ENCODE data around the gene ADGB. TPM values are rescaled to one million over a fixed set of nuclear protein-coding genes. Genes with fewer than 3 reads are reported as not detected.

ADGB gene
- total and polyA plus RNA-seq, 4 donors, result 0.23 TPM; not detected in 3

DNA sequence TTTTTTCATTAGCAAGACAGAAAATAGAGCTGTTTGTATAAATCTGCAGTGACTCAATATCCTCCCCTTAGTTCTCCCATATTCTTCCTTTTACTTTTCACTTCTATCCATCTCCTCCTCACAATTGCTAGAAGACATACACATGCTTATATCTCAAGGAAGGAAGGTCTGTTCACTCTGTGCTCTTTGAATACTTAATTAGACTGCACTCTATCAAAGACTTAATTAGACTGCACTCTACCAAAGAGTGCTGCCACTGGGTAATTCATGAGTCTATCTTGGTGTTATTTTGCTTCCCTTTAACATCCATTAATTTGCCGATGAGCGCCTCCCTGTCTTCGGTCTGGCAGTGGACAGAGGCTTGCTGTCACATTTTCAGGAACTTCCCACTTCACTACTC is 241.9 kb downstream of the ADGB start:
- Histone ChIP-seq H3K27me3 (ENCODE audit: control insufficient read depth in 4 of 4, insufficient read depth in 4 of 4, low read length in 3 of 4) (no peaks in the 10 kb centered on the region), H3K4me1 (ENCODE audit: control insufficient read depth in 4 of 4, insufficient read depth in 4 of 4, low read length in 3 of 4) (no peaks in the 10 kb centered on the region), H3K9me3 (ENCODE audit: control insufficient read depth in 4 of 4, low read length in 3 of 4) (no peaks in the 10 kb centered on the region), H3K9ac (ENCODE audit: low read depth in 1 of 2, low read length in 2 of 2) (no peak overlapping the region), H3K4me3 (ENCODE audit: low read depth in 1 of 3, low read length in 3 of 3) (no peak overlapping the region), H3K36me3 (ENCODE audit: control insufficient read depth in 4 of 4, insufficient read depth in 3 of 4, low read depth in 1 of 4, low read length in 3 of 4) (no peaks in the 10 kb centered on the region), H3K27ac (ENCODE audit: low read depth in 1 of 2, low read length in 2 of 2) (no peak overlapping the region)
- DNase-seq (ENCODE audit: low spot score), result no peak
- TF ChIP-seq HNF4A (conservative IDR thresholded peaks at IDR 0.05) (no peak), FOXA1 (IDR thresholded peaks at IDR 0.05) (no peak), ATF3 (IDR thresholded peaks at IDR 0.05) (no peak), NR2F2 (IDR thresholded peaks at IDR 0.05) (no peak), RXRA (IDR thresholded peaks at IDR 0.05) (no peak), CTCF (IDR thresholded peaks at IDR 0.05; ENCODE audit: low read depth, low read length, missing input control) (no peak), YY1 (IDR thresholded peaks at IDR 0.05) (no peak), EGR1 (IDR thresholded peaks at IDR 0.05; ENCODE audit: low read depth in 2 of 2) (no peak), FOXA2 (IDR thresholded peaks at IDR 0.05) (no peak)
- 95% methylated on average over 3 of the region's 3 CpGs for WGBS

GRCh38 chr6:146847426-146847825 is 248.7 kb downstream of the ADGB start:
- Histone ChIP-seq H3K4me3 (ENCODE audit: low read depth in 1 of 3, low read length in 3 of 3) (no peak overlapping the region), H3K9me3 (ENCODE audit: control insufficient read depth in 4 of 4, low read length in 3 of 4) (no peaks in the 10 kb centered on the region), H3K4me1 (ENCODE audit: control insufficient read depth in 4 of 4, insufficient read depth in 4 of 4, low read length in 3 of 4) (no peaks in the 10 kb centered on the region), H3K9ac (ENCODE audit: low read depth in 1 of 2, low read length in 2 of 2) (no peak overlapping the region), H3K27ac (ENCODE audit: low read depth in 1 of 2, low read length in 2 of 2) (no peak overlapping the region), H3K36me3 (ENCODE audit: control insufficient read depth in 4 of 4, insufficient read depth in 3 of 4, low read depth in 1 of 4, low read length in 3 of 4) (no peaks in the 10 kb centered on the region), H3K27me3 (ENCODE audit: control insufficient read depth in 4 of 4, insufficient read depth in 4 of 4, low read length in 3 of 4) (no peaks in the 10 kb centered on the region)
- WGBS, result 36% methylated on average over 1 of the region's 1 CpG
- no peak for TF ChIP-seq ATF3 (IDR thresholded peaks at IDR 0.05)
- no peak for TF ChIP-seq EGR1 (IDR thresholded peaks at IDR 0.05; ENCODE audit: low read depth in 2 of 2)
- no peak for TF ChIP-seq NR2F2 (IDR thresholded peaks at IDR 0.05)
- no peak for TF ChIP-seq FOXA2 (IDR thresholded peaks at IDR 0.05)
- TF ChIP-seq JUND (IDR thresholded peaks at IDR 0.05), result no peak
- no peak for TF ChIP-seq HNF4G (IDR thresholded peaks at IDR 0.05)
- TF ChIP-seq SP1 (IDR thresholded peaks at IDR 0.05), result no peak
- no peak for TF ChIP-seq YY1 (IDR thresholded peaks at IDR 0.05)
- no peak for TF ChIP-seq FOXA1 (IDR thresholded peaks at IDR 0.05)
- TF ChIP-seq, protein P1, sequence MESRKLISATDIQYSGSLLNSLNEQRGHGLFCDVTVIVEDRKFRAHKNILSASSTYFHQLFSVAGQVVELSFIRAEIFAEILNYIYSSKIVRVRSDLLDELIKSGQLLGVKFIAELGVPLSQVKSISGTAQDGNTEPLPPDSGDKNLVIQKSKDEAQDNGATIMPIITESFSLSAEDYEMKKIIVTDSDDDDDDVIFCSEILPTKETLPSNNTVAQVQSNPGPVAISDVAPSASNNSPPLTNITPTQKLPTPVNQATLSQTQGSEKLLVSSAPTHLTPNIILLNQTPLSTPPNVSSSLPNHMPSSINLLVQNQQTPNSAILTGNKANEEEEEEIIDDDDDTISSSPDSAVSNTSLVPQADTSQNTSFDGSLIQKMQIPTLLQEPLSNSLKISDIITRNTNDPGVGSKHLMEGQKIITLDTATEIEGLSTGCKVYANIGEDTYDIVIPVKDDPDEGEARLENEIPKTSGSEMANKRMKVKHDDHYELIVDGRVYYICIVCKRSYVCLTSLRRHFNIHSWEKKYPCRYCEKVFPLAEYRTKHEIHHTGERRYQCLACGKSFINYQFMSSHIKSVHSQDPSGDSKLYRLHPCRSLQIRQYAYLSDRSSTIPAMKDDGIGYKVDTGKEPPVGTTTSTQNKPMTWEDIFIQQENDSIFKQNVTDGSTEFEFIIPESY (IDR thresholded peaks at IDR 0.05), result no peak
- TF ChIP-seq GABPA (IDR thresholded peaks at IDR 0.05 in 1 of 2, conservative IDR thresholded peaks at IDR 0.05 in 1 of 2), result no peak
- TF ChIP-seq MAX (IDR thresholded peaks at IDR 0.05), result no peak
- TF ChIP-seq HNF4A (conservative IDR thresholded peaks at IDR 0.05), result no peak
- no peak for TF ChIP-seq TAF1 (conservative IDR thresholded peaks at IDR 0.05)
- no peak for TF ChIP-seq RAD21 (IDR thresholded peaks at IDR 0.05)
- TF ChIP-seq CTCF (IDR thresholded peaks at IDR 0.05; ENCODE audit: low read depth, low read length, missing input control), result no peak
- TF ChIP-seq, protein P2, sequence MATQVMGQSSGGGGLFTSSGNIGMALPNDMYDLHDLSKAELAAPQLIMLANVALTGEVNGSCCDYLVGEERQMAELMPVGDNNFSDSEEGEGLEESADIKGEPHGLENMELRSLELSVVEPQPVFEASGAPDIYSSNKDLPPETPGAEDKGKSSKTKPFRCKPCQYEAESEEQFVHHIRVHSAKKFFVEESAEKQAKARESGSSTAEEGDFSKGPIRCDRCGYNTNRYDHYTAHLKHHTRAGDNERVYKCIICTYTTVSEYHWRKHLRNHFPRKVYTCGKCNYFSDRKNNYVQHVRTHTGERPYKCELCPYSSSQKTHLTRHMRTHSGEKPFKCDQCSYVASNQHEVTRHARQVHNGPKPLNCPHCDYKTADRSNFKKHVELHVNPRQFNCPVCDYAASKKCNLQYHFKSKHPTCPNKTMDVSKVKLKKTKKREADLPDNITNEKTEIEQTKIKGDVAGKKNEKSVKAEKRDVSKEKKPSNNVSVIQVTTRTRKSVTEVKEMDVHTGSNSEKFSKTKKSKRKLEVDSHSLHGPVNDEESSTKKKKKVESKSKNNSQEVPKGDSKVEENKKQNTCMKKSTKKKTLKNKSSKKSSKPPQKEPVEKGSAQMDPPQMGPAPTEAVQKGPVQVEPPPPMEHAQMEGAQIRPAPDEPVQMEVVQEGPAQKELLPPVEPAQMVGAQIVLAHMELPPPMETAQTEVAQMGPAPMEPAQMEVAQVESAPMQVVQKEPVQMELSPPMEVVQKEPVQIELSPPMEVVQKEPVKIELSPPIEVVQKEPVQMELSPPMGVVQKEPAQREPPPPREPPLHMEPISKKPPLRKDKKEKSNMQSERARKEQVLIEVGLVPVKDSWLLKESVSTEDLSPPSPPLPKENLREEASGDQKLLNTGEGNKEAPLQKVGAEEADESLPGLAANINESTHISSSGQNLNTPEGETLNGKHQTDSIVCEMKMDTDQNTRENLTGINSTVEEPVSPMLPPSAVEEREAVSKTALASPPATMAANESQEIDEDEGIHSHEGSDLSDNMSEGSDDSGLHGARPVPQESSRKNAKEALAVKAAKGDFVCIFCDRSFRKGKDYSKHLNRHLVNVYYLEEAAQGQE (IDR thresholded peaks at IDR 0.05), result no peak
- DNase-seq (ENCODE audit: low spot score), result no peak
